A673 (cell line): ENCODE data around the gene ADAMTSL3. TPM values are rescaled to one million over a fixed set of nuclear protein-coding genes. Genes with fewer than 3 reads are reported as not detected.
"Not testable (repeated sequence)": the region's sequence is repeated elsewhere in the genome, so short reads cannot be mapped to it uniquely, and the experiment has no call there.

ENCODE experiments used
- BruUV-seq: library from RNA; stranded (reverse); fragments of 400-500 nt; replicated peaks from 2 replicates; lab custom pipeline; 2021; lab: Mats Ljungman, UMichigan
- CTCF ChIA-PET: fragments of 300-600 bp; sonication (Branson Sonifier 250); formaldehyde crosslinking; loops from one replicate; lab custom pipeline; 2022; ENCODE audit warnings: antibody characterized with exemption; lab: Charles Lee
- POLR2A ChIA-PET: fragments of 300-600 bp; sonication (Branson Sonifier 250); formaldehyde crosslinking; loops from one replicate; lab custom pipeline; 2022; ENCODE audit warnings: antibody characterized with exemption; ENCODE audit not compliant: low non-redundant PET; lab: Charles Lee
- DNase-seq: peaks from one replicate; pipeline ENCODE4 v3.0.0-alpha.2; 2015; ENCODE audit warnings: low spot score
- H3K27ac ChIP-seq: fragments of 200-600 bp; sonication (generic); 2 replicates; pipeline ENCODE4 v1.5.1; 2016; ENCODE audit warnings: mixed run types, low read depth, mild to moderate bottlenecking, mixed read lengths, antibody characterized with exemption, low read length; ENCODE audit not compliant: poor library complexity, severe bottlenecking
- H3K27me3 ChIP-seq: fragments of 200-600 bp; sonication (generic); replicated peaks from 2 replicates; pipeline ENCODE4 v1.6.1; 2017; ENCODE audit warnings: mixed run types, low read depth, mild to moderate bottlenecking, mixed read lengths, antibody characterized with exemption, low read length; ENCODE audit not compliant: insufficient read depth, poor library complexity
- H3K36me3 ChIP-seq: fragments of 200-600 bp; sonication (generic); 2 replicates; pipeline ENCODE4 v1.6.1; 2016; ENCODE audit warnings: mixed run types, mild to moderate bottlenecking, mixed read lengths, antibody characterized with exemption, low read length; ENCODE audit not compliant: insufficient read depth, poor library complexity, severe bottlenecking
- H3K4me1 ChIP-seq: fragments of 200-600 bp; sonication (generic); 2 replicates; pipeline ENCODE4 v1.6.1; 2017; ENCODE audit warnings: mixed run types, mild to moderate bottlenecking, mixed read lengths, antibody characterized with exemption, low read length; ENCODE audit not compliant: insufficient read depth, poor library complexity, severe bottlenecking
- H3K4me3 ChIP-seq: fragments of 200-600 bp; sonication (generic); 2 replicates; pipeline ENCODE4 v1.5.1; 2016; ENCODE audit warnings: low read depth, mixed run types, mild to moderate bottlenecking, mixed read lengths, low read length; ENCODE audit not compliant: poor library complexity, severe bottlenecking
- H3K9me3 ChIP-seq: fragments of 200-600 bp; sonication (generic); 2 replicates; pipeline ENCODE4 v1.6.1; 2016; ENCODE audit warnings: mixed run types, low read depth, mild to moderate bottlenecking, mixed read lengths, antibody characterized with exemption, low read length; ENCODE audit not compliant: poor library complexity, severe bottlenecking
- EZH2 ChIP-seq: fragments of 200-600 bp; sonication (generic); IDR thresholded peaks from 2 replicates; pipeline ENCODE4 v1.6.1; 2017; ENCODE audit warnings: borderline replicate concordance, low read depth, mild to moderate bottlenecking, mixed read lengths, antibody characterized with exemption, low read length; ENCODE audit not compliant: poor library complexity, severe bottlenecking
- intact Hi-C: fragments of 100-400 bp; cut with micrococcal nuclease; formaldehyde crosslinking; loops from one replicate; pipeline ENCODE4 v1.10.0; 2022; ENCODE audit not compliant: unreplicated experiment
- total RNA-seq: library from RNA; stranded (reverse); gene quantifications from 2 replicates; pipeline ENCODE4 v1.2.3, GENCODE V29; 2021
- TF ChIP-seq, protein P1 (sequence below): fragments of 300-800, 200-600 bp; sonication (generic); conservative IDR thresholded peaks from 2 replicates; pipeline ENCODE4 v1.5.1; 2017; ENCODE audit warnings: low read depth, mild to moderate bottlenecking, antibody characterized with exemption, low read length, moderate library complexity, mixed read lengths

The ADAMTSL3 gene
- total RNA-seq, 1 experiment from 2014 or later = 0.95 TPM

DNA sequence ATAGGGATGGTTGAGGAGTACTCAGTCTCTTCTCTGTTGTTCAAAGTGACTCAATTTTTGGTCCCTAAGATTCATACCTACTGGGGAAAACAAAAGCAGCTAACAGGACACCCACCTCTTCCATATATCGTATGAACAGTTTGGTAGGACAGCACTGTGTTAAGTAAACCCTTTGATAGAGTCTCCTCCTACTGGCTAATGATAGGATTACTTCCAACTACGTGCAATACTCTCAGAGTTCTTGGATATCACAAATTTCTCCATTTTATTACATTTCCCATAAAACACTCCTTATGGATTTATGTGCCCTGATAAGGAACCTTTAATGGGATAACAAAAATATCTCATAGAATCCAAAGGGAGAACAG, 381.5 kb downstream of the ADAMTSL3 start:
- BruUV-seq = no TSS peak
- ChIA-PET POLR2A (no interaction called here), CTCF (interaction anchor here (1.1 to 1.4 kb wide), 2 partner anchors 10 to 787 kb away, joined by 3 to 4 read pairs; no protein-coding TSS in a partner anchor)

DNA sequence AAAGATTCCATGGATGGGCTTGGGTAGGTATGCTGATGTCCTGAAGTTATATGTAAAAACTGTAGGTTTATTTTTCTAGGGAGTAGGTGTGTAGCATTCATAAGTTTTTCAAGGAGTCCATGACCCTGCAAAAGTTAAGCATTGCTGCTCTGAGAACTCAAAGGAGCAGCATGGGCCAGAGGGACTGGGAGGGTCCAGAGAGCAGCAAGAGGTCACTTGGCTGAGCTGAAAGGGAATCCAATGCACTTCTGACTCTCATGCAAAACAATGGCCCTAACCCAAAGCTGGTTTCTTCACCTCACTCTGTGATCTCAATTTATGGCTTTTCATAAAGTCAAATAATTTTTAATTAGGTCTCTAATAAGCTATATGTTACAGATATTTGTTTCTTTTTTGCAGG, 383.4 kb downstream of the ADAMTSL3 start:
- TF ChIP-seq, protein P1, sequence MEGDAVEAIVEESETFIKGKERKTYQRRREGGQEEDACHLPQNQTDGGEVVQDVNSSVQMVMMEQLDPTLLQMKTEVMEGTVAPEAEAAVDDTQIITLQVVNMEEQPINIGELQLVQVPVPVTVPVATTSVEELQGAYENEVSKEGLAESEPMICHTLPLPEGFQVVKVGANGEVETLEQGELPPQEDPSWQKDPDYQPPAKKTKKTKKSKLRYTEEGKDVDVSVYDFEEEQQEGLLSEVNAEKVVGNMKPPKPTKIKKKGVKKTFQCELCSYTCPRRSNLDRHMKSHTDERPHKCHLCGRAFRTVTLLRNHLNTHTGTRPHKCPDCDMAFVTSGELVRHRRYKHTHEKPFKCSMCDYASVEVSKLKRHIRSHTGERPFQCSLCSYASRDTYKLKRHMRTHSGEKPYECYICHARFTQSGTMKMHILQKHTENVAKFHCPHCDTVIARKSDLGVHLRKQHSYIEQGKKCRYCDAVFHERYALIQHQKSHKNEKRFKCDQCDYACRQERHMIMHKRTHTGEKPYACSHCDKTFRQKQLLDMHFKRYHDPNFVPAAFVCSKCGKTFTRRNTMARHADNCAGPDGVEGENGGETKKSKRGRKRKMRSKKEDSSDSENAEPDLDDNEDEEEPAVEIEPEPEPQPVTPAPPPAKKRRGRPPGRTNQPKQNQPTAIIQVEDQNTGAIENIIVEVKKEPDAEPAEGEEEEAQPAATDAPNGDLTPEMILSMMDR = no peak
- TF ChIP-seq EZH2 = no peak
- H3K27ac ChIP-seq = no peak overlapping the region
- DNase-seq = no peak
- peaks cover 7% of the 10 kb centered on the region for H3K27me3 ChIP-seq
- no peaks in the 10 kb centered on the region for H3K4me1 ChIP-seq
- H3K4me3 ChIP-seq = no peak overlapping the region
- H3K36me3 ChIP-seq = no peaks in the 10 kb centered on the region
- BruUV-seq = no TSS peak
- no peaks in the 10 kb centered on the region for H3K9me3 ChIP-seq
- ChIA-PET CTCF (no interaction called here), POLR2A (interaction anchor here (0.6 kb wide), 1 partner anchor 73 kb away, joined by 4 read pairs; no protein-coding TSS in a partner anchor)
- intact Hi-C loops = loop anchor here (5.0 to 10.0 kb wide), 2 partner anchors 382 to 600 kb away; partner anchors contain the start of gene ADAMTSL3

More for the DNA sequence above, 381.5 kb downstream of the ADAMTSL3 start:
- no peak overlapping the region for H3K27ac ChIP-seq
- no peaks in the 10 kb centered on the region for H3K4me1 ChIP-seq
- intact Hi-C loops = loop anchor here (5.0 to 10.0 kb wide), 2 partner anchors 381 to 598 kb away; partner anchors contain the start of gene ADAMTSL3
- no peaks in the 10 kb centered on the region for H3K9me3 ChIP-seq
- no peak overlapping the region for H3K4me3 ChIP-seq
- TF ChIP-seq EZH2 = no peak
- TF ChIP-seq, protein P1 = peak; percentile 57
- peaks cover 7% of the 10 kb centered on the region for H3K27me3 ChIP-seq
- no peaks in the 10 kb centered on the region for H3K36me3 ChIP-seq
- peak; percentile 59 for DNase-seq

DNA sequence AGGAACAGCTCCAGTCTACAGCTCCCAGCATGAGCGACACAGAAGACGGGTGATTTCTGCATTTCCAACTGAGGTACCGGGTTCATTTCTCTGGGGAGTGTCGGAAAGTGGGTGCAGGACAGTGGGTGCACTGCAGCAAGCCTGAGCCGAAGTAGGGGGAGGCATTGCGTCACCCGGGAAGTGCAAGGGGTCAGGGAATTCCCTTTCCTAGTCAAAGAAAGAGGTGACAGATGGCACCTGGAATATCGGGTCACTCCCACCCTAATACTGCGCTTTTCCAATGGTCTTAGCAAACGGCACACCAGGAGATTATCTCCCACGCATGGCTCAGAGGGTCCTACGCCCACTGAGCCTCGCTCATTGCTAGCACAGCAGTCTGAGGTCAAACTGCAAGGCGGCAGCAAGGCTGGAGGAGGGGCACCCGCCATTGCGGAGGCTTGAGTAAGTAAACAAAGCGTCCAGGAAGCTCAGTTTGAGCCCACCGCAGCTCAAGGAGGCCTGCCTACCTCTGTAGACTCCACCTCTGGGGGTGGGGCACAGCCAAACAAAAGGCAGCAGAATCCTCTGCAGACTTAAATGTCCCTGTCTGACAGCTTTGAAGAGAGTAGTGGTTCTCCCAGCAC, 388.6 kb downstream of the ADAMTSL3 start:
- intact Hi-C loops, H3K9me3 ChIP-seq, BruUV-seq, H3K27ac ChIP-seq, POLR2A ChIA-PET, CTCF ChIA-PET, H3K36me3 ChIP-seq, H3K27me3 ChIP-seq, H3K4me1 ChIP-seq: not testable (repeated sequence)
- DNase-seq = peak; percentile 19
- peak overlapping the region; percentile 17 for H3K4me3 ChIP-seq
